ENCODE measurements around the gene ALOX5.

The ALOX5 gene

GRCh38 chr10:45441239-45442190, 67.5 kb downstream of the ALOX5 start:
- TF ChIP-seq FOXP2 (optimal IDR thresholded peaks at IDR 0.05; ENCODE audit: borderline replicate concordance, extremely low read depth, extremely low read length, insufficient read depth), result no peak
- TF ChIP-seq SIN3A (IDR thresholded peaks at IDR 0.05; ENCODE audit: borderline replicate concordance, insufficient read depth, low read length), result no peak
- TF ChIP-seq TAF1 (IDR thresholded peaks at IDR 0.05; ENCODE audit: borderline replicate concordance, insufficient read depth, low read length), result no peak
- no peak for TF ChIP-seq REST (IDR thresholded peaks at IDR 0.05; ENCODE audit: insufficient read depth in 1 of 2, low read depth in 2 of 2, low read length in 2 of 2)
- TF ChIP-seq POLR2AphosphoS5 (IDR thresholded peaks at IDR 0.05; ENCODE audit: low read depth, low read length), result no peak

- no peak for TF ChIP-seq FOXP2 (optimal IDR thresholded peaks at IDR 0.05; ENCODE audit: borderline replicate concordance, extremely low read depth, extremely low read length, insufficient read depth)
- TF ChIP-seq POLR2AphosphoS5 (IDR thresholded peaks at IDR 0.05; ENCODE audit: low read depth, low read length), result no peak
- no peak for TF ChIP-seq REST (IDR thresholded peaks at IDR 0.05; ENCODE audit: insufficient read depth in 1 of 2, low read depth in 2 of 2, low read length in 2 of 2)
- no peak for TF ChIP-seq SIN3A (IDR thresholded peaks at IDR 0.05; ENCODE audit: borderline replicate concordance, insufficient read depth, low read length)
- no peak for TF ChIP-seq TAF1 (IDR thresholded peaks at IDR 0.05; ENCODE audit: borderline replicate concordance, insufficient read depth, low read length)
These were observed 68.2 kb downstream of the ALOX5 start for GRCh38 chr10:45442251-45442650.

GRCh38 chr10:45442662-45443061, 68.6 kb downstream of the ALOX5 start:
- TF ChIP-seq SIN3A (IDR thresholded peaks at IDR 0.05; ENCODE audit: borderline replicate concordance, insufficient read depth, low read length) (no peak), TAF1 (IDR thresholded peaks at IDR 0.05; ENCODE audit: borderline replicate concordance, insufficient read depth, low read length) (no peak), FOXP2 (optimal IDR thresholded peaks at IDR 0.05; ENCODE audit: borderline replicate concordance, extremely low read depth, extremely low read length, insufficient read depth) (no peak), POLR2AphosphoS5 (IDR thresholded peaks at IDR 0.05; ENCODE audit: low read depth, low read length) (no peak), REST (IDR thresholded peaks at IDR 0.05; ENCODE audit: insufficient read depth in 1 of 2, low read depth in 2 of 2, low read length in 2 of 2) (no peak)

- no peak for TF ChIP-seq SIN3A (IDR thresholded peaks at IDR 0.05; ENCODE audit: borderline replicate concordance, insufficient read depth, low read length)
- no peak for TF ChIP-seq FOXP2 (optimal IDR thresholded peaks at IDR 0.05; ENCODE audit: borderline replicate concordance, extremely low read depth, extremely low read length, insufficient read depth)
- no peak for TF ChIP-seq REST (IDR thresholded peaks at IDR 0.05; ENCODE audit: insufficient read depth in 1 of 2, low read depth in 2 of 2, low read length in 2 of 2)
- TF ChIP-seq TAF1 (IDR thresholded peaks at IDR 0.05; ENCODE audit: borderline replicate concordance, insufficient read depth, low read length), result no peak
- no peak for TF ChIP-seq POLR2AphosphoS5 (IDR thresholded peaks at IDR 0.05; ENCODE audit: low read depth, low read length)
These were observed 69.3 kb downstream of the ALOX5 start for GRCh38 chr10:45443101-45444009.
